T-cell (primary cell): ENCODE data around the gene UNC13D. TPM values are rescaled to one million over a fixed set of nuclear protein-coding genes. Genes with fewer than 3 reads are reported as not detected.
A peak's percentile ranks its signal among the peaks of the same experiment; 100 is the strongest.

Experiments used
- ATAC-seq, 4 experiments: fragments of 200-7000 bp in 3 of 4; fragments of 150-1000 bp in 1 of 4; cut with Tn5 transposase; replicated peaks in 1 of 4; 1 replicate in 3 of 4; 2 replicates in 1 of 4; pipeline ENCODE4 v1.10.0; 2021; ENCODE audit warnings: moderate library complexity in 3 of 4, mild to moderate bottlenecking in 2 of 4, moderate number of reproducible peaks in 1 of 4
- CTCF ChIA-PET, 2 donors: fragments of 300-600 bp; sonication (Branson Sonifier 250); formaldehyde crosslinking; loops; one replicate each; lab custom pipeline; 2022; ENCODE audit warnings: antibody characterized with exemption in 2 of 2; lab: Charles Lee
- POLR2A ChIA-PET, 2 donors: fragments of 300-600 bp; sonication (Branson Sonifier 250); formaldehyde crosslinking; loops; one replicate each; lab custom pipeline; 2022; ENCODE audit warnings: antibody characterized with exemption in 2 of 2; lab: Charles Lee
- DNase-seq, 35 experiments: peaks; one replicate each; pipeline versions ENCODE4 v3.0.0 to v3.0.0-alpha.2; 2013 to 2023
- H3K27ac ChIP-seq: one replicate; pipeline ENCODE4 v1.5.1; 2013; ENCODE audit warnings: low read length
- H3K27me3 ChIP-seq, 2 experiments: replicated peaks in 1 of 2; 1 replicate in 1 of 2; 2 replicates in 1 of 2; pipeline versions ENCODE4 v1.6.1 to v1.7.0; 2013; ENCODE audit warnings: low read length in 1 of 2, mixed read lengths in 1 of 2; ENCODE audit not compliant: control insufficient read depth in 2 of 2, insufficient read depth in 2 of 2; ENCODE audit errors: extremely low read depth in 1 of 2
- H3K36me3 ChIP-seq, 2 donors: 1 replicate in 1 of 2; 2 replicates in 1 of 2; pipeline versions ENCODE4 v1.6.1 to v1.7.0; 2013; ENCODE audit warnings: low read length in 1 of 2; ENCODE audit not compliant: control insufficient read depth in 2 of 2, insufficient read depth in 1 of 2; ENCODE audit errors: extremely low read depth in 1 of 2
- H3K4me1 ChIP-seq, 2 experiments: 1 replicate in 1 of 2; 2 replicates in 1 of 2; pipeline versions ENCODE4 v1.6.1 to v1.7.0; 2013; ENCODE audit warnings: low read length in 2 of 2, mixed read lengths in 1 of 2; ENCODE audit not compliant: insufficient read depth in 2 of 2, control insufficient read depth in 1 of 2; ENCODE audit errors: extremely low read depth in 1 of 2
- H3K4me3 ChIP-seq, 2 donors: 1 replicate in 1 of 2; 2 replicates in 1 of 2; pipeline versions ENCODE4 v1.5.1 to v1.7.0; 2013; ENCODE audit warnings: mild to moderate bottlenecking in 2 of 2, low read length in 1 of 2, moderate library complexity in 1 of 2; ENCODE audit not compliant: control insufficient read depth in 1 of 2; ENCODE audit errors: extremely low read depth in 1 of 2
- H3K9me3 ChIP-seq: 2 replicates; pipeline ENCODE4 v1.7.0; 2013
- H3K27ac Mint-ChIP-seq, 2 donors: one replicate each; pipeline ENCODE4 v1.8.0; 2020 to 2021; ENCODE audit warnings: mild to moderate bottlenecking in 2 of 2, mixed read lengths in 2 of 2
- H3K27me3 Mint-ChIP-seq, 2 donors: one replicate each; pipeline ENCODE4 v1.8.0; 2021 to 2022; ENCODE audit warnings: mixed read lengths in 2 of 2
- H3K36me3 Mint-ChIP-seq: one replicate; pipeline ENCODE4 v1.8.0; 2021; ENCODE audit warnings: mixed read lengths
- H3K4me1 Mint-ChIP-seq, 3 donors: one replicate each; pipeline ENCODE4 v1.8.0; 2020 to 2022; ENCODE audit warnings: mixed read lengths in 3 of 3, mild to moderate bottlenecking in 1 of 3
- H3K4me3 Mint-ChIP-seq, 3 donors: one replicate each; pipeline ENCODE4 v1.8.0; 2020 to 2022; ENCODE audit warnings: mild to moderate bottlenecking in 3 of 3, mixed read lengths in 3 of 3, moderate library complexity in 3 of 3
- H3K9me3 Mint-ChIP-seq, 3 donors: one replicate each; pipeline ENCODE4 v1.8.0; 2020 to 2022; ENCODE audit warnings: mixed read lengths in 3 of 3
- WGBS: methylation state at CpG from one replicate; pipeline ENCODE4 v1.1.5; 2013; ENCODE audit warnings: missing lambda C conversion rate; ENCODE audit not compliant: insufficient coverage; 5-methylcytosine and 5-hydroxymethylcytosine counted together
- total RNA-seq, 35 experiments: library from RNA in 6 of 35; stranded (reverse) in 6 of 35; fragments of 120-200 nt in 1 of 35; gene quantifications; one replicate each; pipeline versions ENCODE4 v1.2.1 to v1.2.4 and lab custom pipeline; 2013 to 2026

UNC13D gene
- total RNA-seq, 5 donors from 2014 or later (not counting 1 experiment from before 2014, with no cell fraction given), result 148 to 191 (median 180) TPM

DNA sequence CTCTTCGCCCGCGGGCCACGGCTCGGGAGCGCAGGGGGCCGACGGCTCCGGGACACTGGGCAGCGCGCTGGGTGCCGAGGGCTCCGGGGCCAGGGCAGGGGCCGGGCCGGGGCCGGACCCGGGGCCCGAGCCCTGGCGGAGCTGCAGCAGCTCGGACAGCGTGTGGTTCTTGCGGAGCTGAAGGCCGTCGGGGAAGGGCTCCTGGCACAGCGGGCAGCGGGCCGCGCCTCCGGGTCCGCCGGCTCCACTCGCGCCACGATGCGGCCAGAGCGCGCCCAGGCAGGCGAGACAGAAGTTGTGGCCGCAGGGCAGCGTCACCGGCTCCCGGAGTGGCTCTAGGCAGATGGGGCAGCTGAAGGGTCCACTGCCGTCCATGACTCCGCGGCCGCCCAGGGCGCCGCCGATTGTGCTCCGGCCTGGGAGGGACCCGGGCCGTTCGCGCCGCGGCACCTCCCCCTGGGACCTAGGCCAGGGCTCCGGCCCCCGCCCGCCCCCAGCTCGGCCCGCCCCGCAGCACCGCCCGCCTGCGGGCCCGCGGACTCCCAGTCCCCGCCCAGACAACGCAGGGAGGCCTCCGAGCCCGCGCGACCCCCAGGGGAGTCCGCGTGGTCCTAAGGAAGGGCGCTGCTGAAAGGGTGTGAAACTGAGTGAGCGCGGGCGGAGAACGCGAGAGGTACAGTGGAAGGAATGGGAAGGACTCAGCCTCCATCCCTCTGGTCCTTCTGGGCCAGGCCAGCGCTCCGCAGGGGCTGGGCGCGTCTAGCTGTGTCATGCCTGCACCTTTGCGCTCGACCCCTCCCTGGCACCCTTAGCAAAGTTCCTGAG, 34.2 kb upstream of the UNC13D start, which contains the start of gene TRIM47:
TSS of gene TRIM47 (minus strand) at position 408 of the 825 bp plus-strand sequence. CDS start at position 375, 33 bp downstream.
- Histone ChIP-seq H3K4me1 (peaks cover 13 to 58% of the 10 kb centered on the region in 2 experiments), H3K27ac (peak within 1 kb of the TSS; percentile 79), H3K27me3 (peaks cover 2 to 27% of the 10 kb centered on the region in 2 experiments), H3K9me3 (no peaks in the 10 kb centered on the region), H3K4me3 (peak within 1 kb of the TSS; percentile 29 to 67), H3K36me3 (no peaks in the 10 kb centered on the region)
- 3% methylated on average over 87 of the region's 87 CpGs for WGBS
- Mint-ChIP-seq H3K27me3 (peaks cover 0 to 4% of the 10 kb centered on the region in 2 donors), H3K9me3 (no peaks in the 10 kb centered on the region), H3K27ac (peak within 1 kb of the TSS; percentile 90 to 94), H3K4me3 (peak within 1 kb of the TSS; percentile 78 to 88 (median 85)), H3K36me3 (no peaks in the 10 kb centered on the region), H3K4me1 (peaks cover 33 to 51% (median 36%) of the 10 kb centered on the region in 3 donors)
- POLR2A ChIA-PET, result no interaction called here
- ATAC-seq (no peak), DNase-seq (peak in 1 of 35 experiments; percentile 24)
- CTCF ChIA-PET, result interaction anchor here in 1 of 2 donors (0.6 to 2.8 kb wide), 3 partner anchors 14 to 321 kb away, joined by 3 to 33 read pairs (median 4); partner anchors contain the start of gene WBP2

DNA sequence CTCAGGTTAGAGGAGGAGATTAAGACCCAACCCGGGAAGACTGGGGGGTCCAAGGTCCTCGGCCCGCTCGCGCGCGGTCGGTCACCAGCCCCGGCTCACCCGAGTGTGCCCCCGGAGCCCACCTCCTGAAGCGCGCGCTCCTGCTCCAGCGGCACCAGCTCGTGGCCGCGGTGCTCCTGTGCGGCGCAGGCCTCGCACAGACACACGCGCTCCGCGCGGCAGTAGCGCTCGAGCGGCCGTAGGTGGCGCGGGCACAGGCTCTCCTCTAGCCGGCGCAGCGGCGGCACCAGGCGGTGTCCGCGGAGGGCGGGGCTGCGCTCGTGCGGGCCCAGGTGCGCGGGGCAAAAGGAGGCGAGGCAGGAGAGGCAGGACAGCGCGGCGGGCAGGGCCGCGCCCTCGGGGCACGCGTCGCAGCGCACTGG, 33.6 kb upstream of the UNC13D start:
- POLR2A ChIA-PET, result no interaction called here
- DNase-seq (peak; percentile 35 to 83 (median 59)), ATAC-seq (peak; percentile 73 to 79 (median 76))
- WGBS, result under 1% methylated on average over 56 of the region's 56 CpGs
- Mint-ChIP-seq H3K4me1 (peaks cover 39 to 56% (median 41%) of the 10 kb centered on the region in 3 donors), H3K9me3 (no peaks in the 10 kb centered on the region), H3K27me3 (peaks cover 0 to 4% of the 10 kb centered on the region in 2 donors), H3K27ac (peak overlapping the region; percentile 90 to 94), H3K36me3 (no peaks in the 10 kb centered on the region), H3K4me3 (peak overlapping the region; percentile 78 to 88 (median 85))
- peaks cover 2 to 27% of the 10 kb centered on the region in 2 experiments for H3K27me3 ChIP-seq
- H3K4me1 ChIP-seq, result peaks cover 17 to 64% of the 10 kb centered on the region in 2 experiments
- CTCF ChIA-PET, result interaction anchor here (0.5 to 2.8 kb wide), 4 partner anchors 13 to 608 kb away, joined by 4 to 33 read pairs (median 6); partner anchors contain the start of genes TRIM65 (in 1 of the 2) and WBP2 (in 1 of the 2)
- peak overlapping the region; percentile 79 for H3K27ac ChIP-seq
- peak overlapping the region; percentile 29 to 67 for H3K4me3 ChIP-seq
- H3K36me3 ChIP-seq, result no peaks in the 10 kb centered on the region
- no peaks in the 10 kb centered on the region for H3K9me3 ChIP-seq

DNA sequence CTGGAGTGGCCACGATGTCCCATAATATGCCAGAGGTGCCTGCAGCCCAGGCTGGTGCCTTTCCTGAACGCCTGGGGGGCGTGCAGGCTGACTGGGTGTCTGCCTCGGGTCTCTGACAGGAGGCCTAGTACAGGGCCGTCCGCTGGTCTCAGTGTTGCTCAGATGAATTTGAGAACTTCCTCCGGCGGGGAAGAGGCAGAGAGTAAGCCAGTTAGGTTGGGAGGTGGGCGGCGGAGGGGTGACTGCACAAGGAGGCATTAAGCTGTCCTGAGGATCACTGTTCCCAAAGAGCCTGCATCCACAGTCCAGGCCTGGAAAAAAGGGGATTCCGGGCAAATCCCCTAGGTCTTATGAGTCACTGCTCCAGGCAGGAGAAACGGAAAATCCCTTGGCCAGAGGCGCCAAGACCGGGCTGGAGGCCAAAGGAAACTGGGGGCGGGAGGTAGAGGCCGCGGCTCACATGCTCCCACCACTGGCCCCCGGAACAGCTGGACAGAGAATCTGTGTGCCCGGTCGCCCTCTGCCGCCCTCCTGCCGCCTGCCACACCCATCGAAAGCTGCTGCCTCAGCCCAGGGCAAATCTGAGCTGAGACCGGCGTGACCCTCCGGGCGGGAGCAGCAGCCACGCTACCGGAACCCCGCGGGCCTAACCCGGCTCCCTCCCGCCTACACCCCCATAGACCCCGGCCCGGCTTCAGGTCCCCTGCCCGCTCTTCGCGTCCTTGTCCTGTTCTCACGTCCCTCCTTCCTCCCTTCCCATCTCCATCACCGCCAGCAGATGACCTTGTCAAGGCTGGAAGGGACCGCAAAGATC, 32.9 kb upstream of the UNC13D start:
- H3K9me3 ChIP-seq, result no peaks in the 10 kb centered on the region
- H3K27ac ChIP-seq, result peak overlapping the region; percentile 79
- no peaks in the 10 kb centered on the region for H3K36me3 ChIP-seq
- peak overlapping the region; percentile 78 to 88 (median 85) for H3K4me3 Mint-ChIP-seq
- DNase-seq (peak in 3 of 35 experiments; percentile 26 to 38 (median 33)), ATAC-seq (peak in 3 of 4 experiments; percentile 9 to 16 (median 15))
- ChIA-PET POLR2A (interaction anchor here in 1 of 2 donors (0.7 kb wide), 1 partner anchor 864 kb away, joined by 3 read pairs; no protein-coding TSS in a partner anchor), CTCF (interaction anchor here (0.5 to 2.8 kb wide), 4 partner anchors 12 to 608 kb away, joined by 4 to 33 read pairs (median 6); partner anchors contain the start of genes TRIM65 (in 1 of the 2) and WBP2 (in 1 of the 2))
- no peaks in the 10 kb centered on the region for H3K9me3 Mint-ChIP-seq
- peak overlapping the region; percentile 90 to 94 for H3K27ac Mint-ChIP-seq
- no peaks in the 10 kb centered on the region for H3K36me3 Mint-ChIP-seq
- peak overlapping the region; percentile 57 to 67 for H3K4me3 ChIP-seq
- H3K4me1 Mint-ChIP-seq, result peaks cover 42 to 57% (median 46%) of the 10 kb centered on the region in 3 donors
- 16% methylated on average over 33 of the region's 41 CpGs for WGBS
- H3K4me1 ChIP-seq, result peaks cover 22 to 67% of the 10 kb centered on the region in 2 experiments
- H3K27me3 Mint-ChIP-seq, result peaks cover 0 to 4% of the 10 kb centered on the region in 2 donors
- H3K27me3 ChIP-seq, result peaks cover 2 to 27% of the 10 kb centered on the region in 2 experiments

DNA sequence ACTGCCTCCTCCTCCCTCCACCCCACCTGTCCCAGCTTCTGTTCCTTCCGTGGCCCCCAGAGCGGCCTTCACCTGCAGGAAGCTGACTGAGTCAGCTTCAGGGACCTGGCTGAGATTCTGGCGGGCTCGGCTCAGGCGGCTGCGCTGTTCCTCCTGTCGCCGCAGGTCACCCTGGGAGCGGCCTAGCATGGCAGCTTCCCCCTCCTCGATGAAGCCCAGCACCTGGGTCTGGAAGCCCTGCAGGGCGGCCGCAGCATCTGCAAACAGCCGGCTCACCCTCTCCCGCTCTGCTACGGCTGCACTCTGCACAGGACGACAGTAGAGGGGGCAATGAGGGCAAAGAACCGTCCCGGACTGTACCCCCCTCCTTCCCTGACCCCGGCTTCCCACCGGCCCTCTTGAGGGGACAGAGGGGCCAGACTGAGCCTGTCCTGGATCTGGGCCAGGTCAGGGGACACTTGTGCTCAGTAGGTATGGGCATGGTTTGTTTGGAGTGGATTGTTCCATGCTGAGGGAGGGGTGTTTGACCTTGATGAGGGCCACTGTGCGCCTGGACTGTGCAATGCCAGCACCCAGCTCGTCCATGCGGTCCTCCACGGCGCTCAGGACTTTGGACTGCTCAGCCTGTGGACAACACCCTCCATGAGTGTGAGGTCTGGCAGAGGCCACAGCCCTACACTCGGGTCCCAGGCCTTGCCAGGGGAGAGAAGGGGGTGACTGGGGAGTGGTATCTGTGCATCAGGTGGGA, 32.2 kb upstream of the UNC13D start:
- Histone ChIP-seq H3K4me1 (peaks cover 22 to 59% of the 10 kb centered on the region in 2 experiments), H3K9me3 (no peaks in the 10 kb centered on the region), H3K4me3 (peak overlapping the region; percentile 57 to 67), H3K36me3 (no peaks in the 10 kb centered on the region), H3K27me3 (peaks cover 2 to 24% of the 10 kb centered on the region in 2 experiments), H3K27ac (peak overlapping the region; percentile 79)
- no peaks in the 10 kb centered on the region for H3K9me3 Mint-ChIP-seq
- peaks cover 0 to 4% of the 10 kb centered on the region in 2 donors for H3K27me3 Mint-ChIP-seq
- peak overlapping the region; percentile 78 to 88 (median 85) for H3K4me3 Mint-ChIP-seq
- DNase-seq, result peak; percentile 56 to 85 (median 67)
- peak overlapping the region; percentile 90 to 94 for H3K27ac Mint-ChIP-seq
- H3K36me3 Mint-ChIP-seq, result no peaks in the 10 kb centered on the region
- WGBS, result 9% methylated on average over 17 of the region's 26 CpGs
- peak; percentile 75 to 78 (median 76) for ATAC-seq
- H3K4me1 Mint-ChIP-seq, result peaks cover 36 to 50% (median 46%) of the 10 kb centered on the region in 3 donors
- ChIA-PET POLR2A (interaction anchor here (0.6 to 0.8 kb wide), 4 partner anchors 10 to 187 kb away, joined by 3 to 15 read pairs (median 6); no protein-coding TSS in a partner anchor), CTCF (interaction anchor here (0.6 to 2.8 kb wide), 10 partner anchors 11 to 123 kb away, joined by 3 to 33 read pairs (median 3); partner anchors contain the start of genes MRPL38 (in 1 of the 2), UNK (in 1 of the 2) and WBP2 (in 1 of the 2))

DNA sequence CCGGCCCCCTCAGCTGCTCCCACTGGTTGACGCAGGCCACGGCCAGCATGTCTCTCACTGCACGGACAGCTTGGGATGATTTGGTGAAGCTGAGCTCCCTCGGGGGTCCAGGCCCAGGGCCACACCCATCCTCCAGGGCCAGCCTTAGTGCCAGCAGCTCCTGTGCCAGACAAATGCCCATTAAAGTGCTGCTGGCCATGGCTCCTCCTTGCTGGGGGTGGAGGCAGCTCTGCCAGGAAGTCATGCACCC, 31.7 kb upstream of the UNC13D start:
- Mint-ChIP-seq H3K4me3 (peak overlapping the region; percentile 78 to 88 (median 85)), H3K27me3 (peaks cover 0 to 4% of the 10 kb centered on the region in 2 donors), H3K4me1 (peaks cover 36 to 49% (median 46%) of the 10 kb centered on the region in 3 donors), H3K36me3 (no peaks in the 10 kb centered on the region), H3K27ac (peak overlapping the region; percentile 90 to 94), H3K9me3 (no peaks in the 10 kb centered on the region)
- ChIA-PET CTCF (interaction anchor here (0.5 to 2.8 kb wide), 11 partner anchors 11 to 122 kb away, joined by 3 to 33 read pairs (median 3); partner anchors contain the start of genes MRPL38 (in 1 of the 2), UNK (in 1 of the 2) and WBP2 (in 1 of the 2)), POLR2A (interaction anchor here (0.6 to 0.8 kb wide), 4 partner anchors 11 to 188 kb away, joined by 3 to 15 read pairs (median 6); no protein-coding TSS in a partner anchor)
- H3K4me1 ChIP-seq, result peaks cover 22 to 58% of the 10 kb centered on the region in 2 experiments
- peaks cover 2 to 22% of the 10 kb centered on the region in 2 experiments for H3K27me3 ChIP-seq
- WGBS, result 54% methylated on average over 4 of the region's 5 CpGs
- H3K36me3 ChIP-seq, result no peaks in the 10 kb centered on the region
- no peaks in the 10 kb centered on the region for H3K9me3 ChIP-seq
- no peak for ATAC-seq
- H3K27ac ChIP-seq, result peak overlapping the region; percentile 79
- no peak for DNase-seq
- peak overlapping the region; percentile 57 to 67 for H3K4me3 ChIP-seq
